ENCODE results near the gene C1QTNF6. TPM values are rescaled to one million over a fixed set of nuclear protein-coding genes. Genes with fewer than 3 reads are reported as not detected.

C1QTNF6 gene
- total RNA-seq, 4 donors from 2014 or later: 0.83 to 2.9 (median 1.3) TPM

- H3K4me1 ChIP-seq: peaks cover 35 to 48% (median 36%) of the 10 kb centered on the region in 4 donors
- WGBS: 86% methylated on average over 12 of the region's 13 CpGs
These were observed 2.3 kb downstream of the C1QTNF6 start for GRCh38 chr22:37185646-37186227.

DNA sequence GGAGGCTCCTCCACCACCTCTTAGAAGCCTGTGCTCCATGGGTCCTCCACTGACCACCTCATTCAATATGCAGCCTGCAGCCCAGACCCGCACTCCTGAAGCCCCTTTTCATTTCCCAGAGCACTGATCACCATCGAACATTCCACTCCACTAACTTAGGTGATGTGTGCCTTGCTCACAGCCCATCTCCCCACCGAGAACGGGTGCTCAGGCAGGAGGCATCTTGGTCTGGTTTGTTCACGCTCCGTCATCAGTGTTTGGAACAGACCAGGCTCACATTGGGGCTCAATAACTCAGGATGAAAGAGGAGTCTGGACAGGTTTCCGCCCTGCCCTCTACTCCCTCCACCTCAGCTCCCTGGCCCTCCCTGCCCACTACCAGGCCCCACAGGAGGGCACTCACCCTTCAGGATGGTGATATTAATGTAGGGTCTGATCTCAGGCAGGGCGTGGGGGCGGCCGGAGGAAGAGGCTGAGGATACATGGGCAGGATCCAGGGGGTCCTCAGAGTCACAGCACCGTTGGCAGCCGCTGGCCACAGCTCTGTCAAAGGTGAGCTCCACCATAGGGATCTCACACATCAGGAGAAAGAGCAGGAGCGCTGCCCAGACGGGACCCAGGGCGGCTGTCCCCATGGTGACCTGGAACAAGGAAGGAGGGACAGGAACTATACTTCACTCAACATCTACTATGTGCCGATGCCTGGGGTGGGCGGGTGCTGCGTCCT is 3.1 kb downstream of the C1QTNF6 start:
- no peak for DNase-seq (ENCODE audit: extremely low spot score)
- 100% methylated on average over 8 of the region's 18 CpGs for WGBS
- no peaks in the 10 kb centered on the region for H3K27me3 ChIP-seq
- H3K27ac ChIP-seq (replicated peaks in 1 of 4): no peak overlapping the region
- no peaks in the 10 kb centered on the region for H3K9me3 ChIP-seq
- intact Hi-C loops (cut with DNase I): loop anchor here (5.0 kb wide), 1 partner anchor 408 kb away; the partner anchor contains the start of gene IFT27
- H3K4me3 ChIP-seq: no peak overlapping the region
- H3K4me1 ChIP-seq: peaks cover 35 to 41% (median 36%) of the 10 kb centered on the region in 4 donors
- H3K36me3 ChIP-seq: peaks cover 0 to 6% (median 2%) of the 10 kb centered on the region in 4 donors
- TF ChIP-seq POLR2A (IDR thresholded peaks at IDR 0.05; ENCODE audit: low read depth) (no peak), EP300 (IDR thresholded peaks at IDR 0.05) (no peak), POLR2AphosphoS5 (IDR thresholded peaks at IDR 0.05) (no peak)
- TF ChIP-seq, protein P1, sequence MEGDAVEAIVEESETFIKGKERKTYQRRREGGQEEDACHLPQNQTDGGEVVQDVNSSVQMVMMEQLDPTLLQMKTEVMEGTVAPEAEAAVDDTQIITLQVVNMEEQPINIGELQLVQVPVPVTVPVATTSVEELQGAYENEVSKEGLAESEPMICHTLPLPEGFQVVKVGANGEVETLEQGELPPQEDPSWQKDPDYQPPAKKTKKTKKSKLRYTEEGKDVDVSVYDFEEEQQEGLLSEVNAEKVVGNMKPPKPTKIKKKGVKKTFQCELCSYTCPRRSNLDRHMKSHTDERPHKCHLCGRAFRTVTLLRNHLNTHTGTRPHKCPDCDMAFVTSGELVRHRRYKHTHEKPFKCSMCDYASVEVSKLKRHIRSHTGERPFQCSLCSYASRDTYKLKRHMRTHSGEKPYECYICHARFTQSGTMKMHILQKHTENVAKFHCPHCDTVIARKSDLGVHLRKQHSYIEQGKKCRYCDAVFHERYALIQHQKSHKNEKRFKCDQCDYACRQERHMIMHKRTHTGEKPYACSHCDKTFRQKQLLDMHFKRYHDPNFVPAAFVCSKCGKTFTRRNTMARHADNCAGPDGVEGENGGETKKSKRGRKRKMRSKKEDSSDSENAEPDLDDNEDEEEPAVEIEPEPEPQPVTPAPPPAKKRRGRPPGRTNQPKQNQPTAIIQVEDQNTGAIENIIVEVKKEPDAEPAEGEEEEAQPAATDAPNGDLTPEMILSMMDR (IDR thresholded peaks at IDR 0.05): no peak

More at GRCh38 chr22:37185646-37186227, 2.3 kb downstream of the C1QTNF6 start:
- DNase-seq (ENCODE audit: extremely low spot score): no peak
- no peaks in the 10 kb centered on the region for H3K27me3 ChIP-seq
- H3K9me3 ChIP-seq: no peaks in the 10 kb centered on the region
- no peak overlapping the region for H3K4me3 ChIP-seq
- peaks cover 0 to 6% (median 2%) of the 10 kb centered on the region in 4 donors for H3K36me3 ChIP-seq
- intact Hi-C loops (cut with DNase I): loop anchor here (5.0 kb wide), 1 partner anchor 408 kb away; the partner anchor contains the start of gene IFT27
- no peak overlapping the region for H3K27ac ChIP-seq (replicated peaks in 1 of 4)
- no peak for TF ChIP-seq POLR2AphosphoS5 (IDR thresholded peaks at IDR 0.05)
- TF ChIP-seq, protein P1 (IDR thresholded peaks at IDR 0.05): no peak
- TF ChIP-seq POLR2A (IDR thresholded peaks at IDR 0.05; ENCODE audit: low read depth): no peak
- TF ChIP-seq EP300 (IDR thresholded peaks at IDR 0.05): no peak

- H3K27ac ChIP-seq (replicated peaks in 1 of 4): no peak overlapping the region
- intact Hi-C loops (cut with DNase I): no loop called here
- DNase-seq (ENCODE audit: extremely low spot score): no peak
- H3K4me3 ChIP-seq: no peak overlapping the region
- H3K36me3 ChIP-seq: peaks cover 0 to 6% (median 2%) of the 10 kb centered on the region in 4 donors
- H3K9me3 ChIP-seq: no peaks in the 10 kb centered on the region
- no peaks in the 10 kb centered on the region for H3K27me3 ChIP-seq
- H3K4me1 ChIP-seq: peaks cover 31 to 35% (median 33%) of the 10 kb centered on the region in 4 donors
- 84% methylated on average over 5 of the region's 12 CpGs for WGBS
- TF ChIP-seq POLR2A (IDR thresholded peaks at IDR 0.05; ENCODE audit: low read depth) (no peak), EP300 (IDR thresholded peaks at IDR 0.05) (no peak), POLR2AphosphoS5 (IDR thresholded peaks at IDR 0.05) (no peak)
- TF ChIP-seq, protein P1 (IDR thresholded peaks at IDR 0.05): no peak
These were observed 3.7 kb downstream of the C1QTNF6 start for GRCh38 chr22:37184380-37184755.

DNA sequence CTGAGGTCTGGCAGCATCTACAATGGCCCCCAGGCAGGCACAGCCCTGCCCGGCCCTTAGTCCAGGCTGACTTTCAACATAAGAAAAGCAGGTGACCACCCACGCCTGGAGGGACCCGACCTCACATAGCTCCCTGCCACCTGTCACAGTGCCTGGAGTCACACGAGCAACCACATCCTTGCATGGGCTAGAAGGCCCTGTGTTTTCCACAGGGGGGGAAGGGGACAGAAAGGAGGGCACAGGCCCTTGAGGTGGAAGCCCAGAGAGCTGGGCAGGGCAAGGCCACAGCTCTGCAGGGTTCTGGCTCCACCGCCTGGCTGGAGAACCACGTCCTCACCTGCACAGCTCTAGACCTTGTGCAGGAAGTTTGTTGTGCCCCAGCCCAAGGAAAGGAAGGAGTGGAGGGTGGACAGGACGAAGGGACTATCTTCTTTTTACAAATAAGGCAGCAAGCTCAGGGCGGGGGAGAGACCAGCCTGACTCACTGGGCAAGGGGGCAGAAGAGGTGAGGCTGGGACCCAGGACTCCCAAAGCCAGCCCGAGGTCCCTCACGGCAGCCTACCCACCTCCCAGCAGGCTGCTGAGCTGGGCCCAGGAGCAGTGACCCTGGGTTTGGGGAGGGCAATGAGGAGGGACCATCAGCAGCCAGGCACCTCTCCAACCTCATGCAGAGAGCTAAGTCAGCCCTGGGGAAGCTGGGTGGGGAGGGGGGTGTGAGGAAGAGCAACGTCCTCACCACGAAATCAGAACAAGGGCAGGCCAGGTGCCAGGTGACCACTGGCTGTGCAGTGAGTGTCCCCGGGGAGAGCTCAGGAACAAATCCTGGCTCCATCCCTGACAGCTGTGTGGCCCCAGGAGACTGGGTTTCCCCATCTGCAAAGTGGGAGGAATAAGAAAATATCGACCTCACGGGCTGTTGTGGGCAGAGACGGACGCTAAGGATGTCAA is 4.3 kb downstream of the C1QTNF6 start:
- Histone ChIP-seq H3K9me3 (no peaks in the 10 kb centered on the region), H3K36me3 (peaks cover 0 to 6% (median 2%) of the 10 kb centered on the region in 4 donors), H3K27ac (replicated peaks in 1 of 4) (no peak overlapping the region), H3K4me3 (no peak overlapping the region), H3K4me1 (peaks cover 29 to 32% (median 31%) of the 10 kb centered on the region in 4 donors), H3K27me3 (no peaks in the 10 kb centered on the region)
- TF ChIP-seq EP300 (IDR thresholded peaks at IDR 0.05) (no peak), POLR2A (IDR thresholded peaks at IDR 0.05; ENCODE audit: low read depth) (no peak)
- WGBS: 89% methylated on average over 5 of the region's 17 CpGs
- intact Hi-C loops (cut with DNase I): no loop called here
- no peak for DNase-seq (ENCODE audit: extremely low spot score)
